Ascending aorta (tissue), 2 donors: ENCODE results near the gene SEMA6B. TPM values are rescaled to one million over a fixed set of nuclear protein-coding genes. Genes with fewer than 3 reads are reported as not detected.

Experiments used
- DNase-seq, 2 donors: peaks; one replicate each; pipeline ENCODE4 v3.0.0-alpha.2; 2019; ENCODE audit warnings: low spot score in 2 of 2
- H3K27ac ChIP-seq, 2 donors: fragments of 200-600 bp; sonication (generic); one replicate each; pipeline ENCODE4 v1.5.1; 2016 to 2017; ENCODE audit warnings: mild to moderate bottlenecking in 1 of 2
- H3K27me3 ChIP-seq: fragments of 200-600 bp; sonication (generic); one replicate; pipeline ENCODE4 v1.5.1; 2017
- H3K36me3 ChIP-seq, 2 donors: fragments of 200-600 bp; sonication (generic); one replicate each; pipeline ENCODE4 v1.5.1; 2016
- H3K4me1 ChIP-seq, 2 donors: fragments of 200-600 bp; sonication (generic); one replicate each; pipeline ENCODE4 v1.5.1; 2016 to 2017; ENCODE audit warnings: mild to moderate bottlenecking in 1 of 2
- H3K4me3 ChIP-seq, 2 donors: fragments of 200-600 bp; sonication (generic); one replicate each; pipeline ENCODE4 v1.5.1; 2016 to 2017; ENCODE audit warnings: mild to moderate bottlenecking in 1 of 2
- H3K9me3 ChIP-seq, 2 donors: fragments of 200-600 bp; sonication (generic); one replicate each; pipeline ENCODE4 v1.5.1; 2016
- intact Hi-C: fragments of 100-400 bp; cut with DNase I; formaldehyde crosslinking; loops from one replicate; pipeline ENCODE4 v1.15.1; 2023
- total RNA-seq: library from RNA; depleted of rRNA; stranded (reverse); fragments of >200 nt; gene quantifications from one replicate; pipeline ENCODE4 v1.1.0, GENCODE V29; 2016
- TF ChIP-seq, protein P1 (sequence below), 3 experiments: fragments of 200-600 bp in 2 of 3; fragments of 450-650 bp in 1 of 3; sonication (generic) in 2 of 3; IDR thresholded peaks; one replicate each; pipeline ENCODE4 v1.5.1; 2016 to 2019; ENCODE audit warnings: antibody characterized with exemption in 3 of 3, mild to moderate bottlenecking in 1 of 3, moderate library complexity in 1 of 3

The SEMA6B gene
- total RNA-seq, 1 donor from 2014 or later = 80.6 TPM

DNA sequence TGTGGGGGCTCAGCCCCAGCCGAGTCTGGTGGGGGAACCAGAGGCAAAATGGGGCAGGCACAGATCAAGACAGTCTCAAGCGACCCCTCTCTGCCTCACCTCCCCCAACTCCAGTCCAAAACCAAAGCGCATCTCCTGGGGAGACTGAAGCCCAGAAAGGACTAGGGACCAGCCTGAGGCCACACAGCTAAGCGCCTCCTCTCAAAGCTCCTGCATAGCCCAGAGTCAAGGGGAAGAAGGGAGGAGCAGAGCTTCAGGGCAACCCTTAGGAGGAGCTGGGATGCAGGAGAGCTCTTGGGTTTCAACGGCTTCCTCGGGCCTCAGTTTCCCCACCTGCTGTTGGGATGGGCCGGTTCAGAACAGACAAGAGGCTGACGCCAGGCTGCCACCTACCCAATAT, 19.9 kb upstream of the SEMA6B start:
- TF ChIP-seq, protein P1, sequence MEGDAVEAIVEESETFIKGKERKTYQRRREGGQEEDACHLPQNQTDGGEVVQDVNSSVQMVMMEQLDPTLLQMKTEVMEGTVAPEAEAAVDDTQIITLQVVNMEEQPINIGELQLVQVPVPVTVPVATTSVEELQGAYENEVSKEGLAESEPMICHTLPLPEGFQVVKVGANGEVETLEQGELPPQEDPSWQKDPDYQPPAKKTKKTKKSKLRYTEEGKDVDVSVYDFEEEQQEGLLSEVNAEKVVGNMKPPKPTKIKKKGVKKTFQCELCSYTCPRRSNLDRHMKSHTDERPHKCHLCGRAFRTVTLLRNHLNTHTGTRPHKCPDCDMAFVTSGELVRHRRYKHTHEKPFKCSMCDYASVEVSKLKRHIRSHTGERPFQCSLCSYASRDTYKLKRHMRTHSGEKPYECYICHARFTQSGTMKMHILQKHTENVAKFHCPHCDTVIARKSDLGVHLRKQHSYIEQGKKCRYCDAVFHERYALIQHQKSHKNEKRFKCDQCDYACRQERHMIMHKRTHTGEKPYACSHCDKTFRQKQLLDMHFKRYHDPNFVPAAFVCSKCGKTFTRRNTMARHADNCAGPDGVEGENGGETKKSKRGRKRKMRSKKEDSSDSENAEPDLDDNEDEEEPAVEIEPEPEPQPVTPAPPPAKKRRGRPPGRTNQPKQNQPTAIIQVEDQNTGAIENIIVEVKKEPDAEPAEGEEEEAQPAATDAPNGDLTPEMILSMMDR (IDR thresholded peaks at IDR 0.05) = no peak
- peaks cover 16% of the 10 kb centered on the region for H3K27me3 ChIP-seq
- H3K27ac ChIP-seq = no peak overlapping the region
- no peaks in the 10 kb centered on the region for H3K4me1 ChIP-seq
- H3K4me3 ChIP-seq = no peak overlapping the region
- DNase-seq = no peak
- H3K36me3 ChIP-seq = no peaks in the 10 kb centered on the region
- intact Hi-C loops = loop anchor here (5.0 kb wide), 1 partner anchor 58 kb away; the partner anchor contains the start of gene TNFAIP8L1
- H3K9me3 ChIP-seq = no peaks in the 10 kb centered on the region

DNA sequence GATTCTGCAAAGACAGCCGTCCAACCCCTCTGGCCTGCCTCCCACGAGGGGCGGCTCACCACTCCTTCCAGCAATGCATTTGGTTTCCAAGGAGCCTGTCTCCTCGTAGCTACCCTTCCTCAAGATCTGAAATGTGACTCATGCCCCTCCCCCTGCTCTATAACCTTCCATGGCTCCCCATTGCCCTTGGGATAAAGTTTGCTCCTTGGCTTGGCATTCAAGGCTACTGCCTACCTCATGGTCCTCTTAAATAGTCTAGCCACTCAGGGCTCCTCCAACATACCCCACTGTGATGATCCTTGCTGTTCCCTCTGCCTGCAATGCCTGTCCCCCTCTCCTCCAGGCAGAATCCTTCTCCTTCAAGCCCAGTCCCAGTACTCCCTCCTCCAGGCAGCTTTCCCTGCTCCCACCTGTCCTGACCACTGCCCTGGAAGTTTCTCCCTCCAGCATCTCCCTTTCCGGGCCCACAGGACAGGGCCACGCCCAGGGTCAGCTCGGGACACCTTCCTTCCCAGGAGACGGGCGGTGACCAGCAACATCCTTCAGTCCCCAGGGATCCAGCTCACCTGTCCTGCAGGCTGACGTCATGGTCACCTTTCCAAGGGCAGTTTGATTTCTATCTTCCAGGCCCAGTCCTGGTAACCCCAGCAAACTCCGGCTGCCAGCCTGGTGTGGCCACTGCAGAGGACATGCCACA, 19.2 kb upstream of the SEMA6B start:
- H3K27ac ChIP-seq = no peak overlapping the region
- TF ChIP-seq, protein P1 (IDR thresholded peaks at IDR 0.05) = no peak
- H3K4me1 ChIP-seq = no peaks in the 10 kb centered on the region
- peaks cover 13% of the 10 kb centered on the region for H3K27me3 ChIP-seq
- no peak for DNase-seq
- no peaks in the 10 kb centered on the region for H3K36me3 ChIP-seq
- H3K4me3 ChIP-seq = no peak overlapping the region
- intact Hi-C loops = loop anchor here (5.0 kb wide), 1 partner anchor 59 kb away; the partner anchor contains the start of gene TNFAIP8L1
- no peaks in the 10 kb centered on the region for H3K9me3 ChIP-seq

DNA sequence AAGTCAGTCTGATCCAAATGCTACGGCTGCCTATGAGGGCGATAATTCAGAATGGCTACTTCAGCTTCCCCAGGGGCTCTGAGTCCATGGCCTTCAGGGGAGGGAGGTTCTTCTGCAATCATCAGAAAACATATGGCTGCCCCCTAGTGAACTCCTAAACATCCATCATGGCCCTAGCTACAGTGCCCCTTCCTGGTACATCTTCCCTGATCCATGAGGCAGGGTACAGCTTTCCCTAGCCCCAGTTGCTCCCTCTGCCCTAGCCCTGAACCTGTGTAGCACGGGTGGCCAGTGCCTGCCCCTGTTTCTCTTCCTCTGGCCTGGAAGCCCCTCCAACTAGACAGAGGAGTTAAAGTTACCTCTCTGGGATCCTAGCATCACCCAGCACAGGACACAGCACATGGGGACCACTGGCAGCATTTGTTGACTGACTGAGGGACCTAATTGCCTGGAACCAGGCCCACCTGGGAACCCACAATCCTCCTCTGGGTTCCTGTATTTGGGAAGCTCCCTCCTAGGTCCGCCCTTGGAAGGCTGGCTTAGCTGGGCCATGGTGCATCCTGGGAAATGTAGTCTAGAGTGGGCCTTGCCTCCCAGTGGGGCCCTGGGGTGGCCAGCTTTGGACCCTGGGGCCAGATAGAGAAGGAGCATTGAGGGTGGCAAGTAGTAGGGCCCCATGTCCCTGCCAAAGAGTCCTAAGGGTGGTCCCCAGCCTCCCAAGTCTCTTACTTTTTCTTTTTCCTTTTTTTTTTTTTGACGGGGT, 17.7 kb upstream of the SEMA6B start:
- Histone ChIP-seq H3K36me3 (no peaks in the 10 kb centered on the region), H3K27ac (no peak overlapping the region), H3K4me1 (no peaks in the 10 kb centered on the region), H3K9me3 (no peaks in the 10 kb centered on the region), H3K27me3 (peaks cover 13% of the 10 kb centered on the region), H3K4me3 (no peak overlapping the region)
- TF ChIP-seq, protein P1 (IDR thresholded peaks at IDR 0.05) = no peak
- intact Hi-C loops = loop anchor here (5.0 kb wide), 1 partner anchor 60 kb away; the partner anchor contains the start of gene TNFAIP8L1
- DNase-seq = no peak

DNA sequence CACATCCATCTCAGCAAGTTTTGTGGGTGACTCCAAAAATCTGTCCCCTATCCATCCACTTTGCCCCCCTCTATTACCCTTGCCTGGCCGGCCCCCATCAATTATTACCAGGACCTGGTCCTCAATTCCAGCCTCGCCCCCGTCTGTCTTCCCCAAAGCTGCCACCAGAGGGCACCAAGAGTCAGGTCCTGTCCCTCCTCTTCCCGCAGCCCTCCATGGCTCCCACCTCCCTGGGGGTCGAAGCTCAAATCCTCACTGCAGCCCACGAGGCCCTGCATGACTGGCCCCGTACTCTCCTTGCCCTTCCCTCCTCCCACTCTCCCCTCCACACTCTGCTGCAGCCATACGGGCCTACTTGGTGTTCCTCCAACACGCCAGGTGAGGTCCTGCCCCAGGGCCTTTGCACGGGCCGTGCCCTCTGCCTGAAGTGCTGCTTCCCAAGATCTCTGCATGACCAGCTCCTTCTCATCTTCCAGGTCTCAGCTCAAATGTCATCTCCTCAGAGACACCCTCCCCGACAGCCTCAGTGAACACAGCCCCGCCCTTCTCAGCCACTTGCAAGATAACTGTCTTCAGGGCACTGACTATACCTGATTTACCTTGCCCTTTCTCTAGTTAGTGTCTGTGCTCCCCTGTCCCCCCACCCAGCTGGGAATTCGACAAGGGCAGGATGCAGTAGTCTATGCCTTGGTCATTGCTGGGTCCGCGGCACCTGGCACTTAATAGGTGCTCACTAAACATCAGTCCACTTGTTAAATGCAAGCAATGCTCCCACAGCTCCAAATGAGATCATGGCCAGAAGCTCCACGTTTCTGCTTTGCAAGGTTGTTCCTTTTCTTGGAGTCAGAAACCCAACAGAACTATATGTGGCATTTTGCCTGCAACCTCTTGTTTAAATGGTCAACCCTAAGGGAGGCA, 16.8 kb upstream of the SEMA6B start:
- intact Hi-C loops = loop anchor here (5.0 kb wide), 1 partner anchor 61 kb away; the partner anchor contains the start of gene TNFAIP8L1

More for the DNA sequence above, 16.8 kb upstream of the SEMA6B start:
- TF ChIP-seq, protein P1 (IDR thresholded peaks at IDR 0.05) = peak; percentile 36 to 67 (median 44)
- Histone ChIP-seq H3K9me3 (no peaks in the 10 kb centered on the region), H3K4me1 (no peaks in the 10 kb centered on the region), H3K4me3 (no peak overlapping the region), H3K27ac (peak overlapping the region in 1 of 2 donors; percentile 11), H3K36me3 (no peaks in the 10 kb centered on the region), H3K27me3 (peaks cover 13% of the 10 kb centered on the region)
- no peak for DNase-seq
